CD4-positive, alpha-beta T cell (primary cell): ENCODE measurements around the gene SCLY. TPM values are rescaled to one million over a fixed set of nuclear protein-coding genes. Genes with fewer than 3 reads are reported as not detected.

Experiments used
- ATAC-seq: fragments of 200-7000 bp; cut with Tn5 transposase; one replicate; pipeline ENCODE4 v1.10.0; 2022; ENCODE audit warnings: mild to moderate bottlenecking; ENCODE audit not compliant: poor library complexity
- CTCF ChIA-PET: fragments of 350-600 bp; sonication (Branson Sonifier 250); formaldehyde crosslinking; loops from one replicate; lab custom pipeline; 2021; ENCODE audit warnings: antibody characterized with exemption, inconsistent platforms; lab: Charles Lee
- POLR2A ChIA-PET: fragments of 350-600 bp; sonication (Branson Sonifier 250); formaldehyde crosslinking; loops from one replicate; lab custom pipeline; 2021; ENCODE audit warnings: antibody characterized with exemption, inconsistent platforms; lab: Charles Lee
- DNase-seq, 14 experiments: peaks; one replicate each; pipeline ENCODE4 v3.0.0-alpha.2; 2013 to 2020; ENCODE audit warnings: mixed read lengths in 2 of 14
- H3K27ac ChIP-seq, 2 donors: one replicate each; pipeline versions ENCODE4 v1.5.1 to v1.7.0; 2013; ENCODE audit warnings: low read length in 2 of 2, low read depth in 1 of 2, mild to moderate bottlenecking in 1 of 2
- H3K27me3 ChIP-seq, 2 experiments: 1 replicate in 1 of 2; 2 replicates in 1 of 2; pipeline versions ENCODE4 v1.6.1 to v1.7.0; 2013; ENCODE audit warnings: low read length in 2 of 2, control low read depth in 1 of 2, mild to moderate bottlenecking in 1 of 2, moderate library complexity in 1 of 2; ENCODE audit not compliant: insufficient read depth in 2 of 2, control insufficient read depth in 1 of 2
- H3K36me3 ChIP-seq: one replicate; pipeline ENCODE4 v1.6.1; 2013; ENCODE audit warnings: low read length, control low read depth; ENCODE audit not compliant: insufficient read depth
- H3K4me1 ChIP-seq: one replicate; pipeline ENCODE4 v1.6.1; 2013; ENCODE audit warnings: low read length, control low read depth; ENCODE audit not compliant: insufficient read depth
- H3K4me3 ChIP-seq: one replicate; pipeline ENCODE4 v1.5.1; 2013; ENCODE audit warnings: mild to moderate bottlenecking, low read length, moderate library complexity
- H3K9me3 ChIP-seq, 2 experiments: 1 replicate in 1 of 2; 2 replicates in 1 of 2; pipeline versions ENCODE4 v1.6.1 to v1.7.0; 2013; ENCODE audit warnings: low read length in 2 of 2, mild to moderate bottlenecking in 2 of 2, control low read depth in 1 of 2, moderate library complexity in 1 of 2; ENCODE audit not compliant: control insufficient read depth in 1 of 2, insufficient read depth in 1 of 2
- H3K27ac Mint-ChIP-seq: one replicate; pipeline ENCODE4 v1.8.0; 2020; ENCODE audit warnings: mixed read lengths
- H3K27me3 Mint-ChIP-seq: one replicate; pipeline ENCODE4 v1.8.0; 2021; ENCODE audit warnings: mixed read lengths
- H3K36me3 Mint-ChIP-seq: one replicate; pipeline ENCODE4 v1.8.0; 2021; ENCODE audit warnings: low read depth, mixed read lengths
- H3K4me1 Mint-ChIP-seq: one replicate; pipeline ENCODE4 v1.8.0; 2021; ENCODE audit warnings: low read depth, mixed read lengths
- H3K4me3 Mint-ChIP-seq: one replicate; pipeline ENCODE4 v1.8.0; 2020; ENCODE audit warnings: mild to moderate bottlenecking, mixed read lengths
- H3K9me3 Mint-ChIP-seq: one replicate; pipeline ENCODE4 v1.8.0; 2020; ENCODE audit warnings: mixed read lengths
- CTCF ChIP-seq: fragments of 200-600 bp; IDR thresholded peaks from one replicate; pipeline ENCODE4 v1.8.0; 2022; ENCODE audit warnings: antibody characterized with exemption, mild to moderate bottlenecking
- intact Hi-C, 2 experiments: fragments of 100-400 bp; cut with DNase I in 1 of 2; cut with micrococcal nuclease in 1 of 2; formaldehyde crosslinking; loops; one replicate each; pipeline versions ENCODE4 v1.15.1 to v1.9.0; 2023 to 2025; cut with DNase I, micrococcal nuclease
- total RNA-seq, 174 experiments: library from RNA in 2 of 174; stranded (reverse) in 2 of 174; gene quantifications; one replicate each; pipeline ENCODE4 v1.2.3 and lab custom pipeline; 2021 to 2026

SCLY gene
- total RNA-seq, 2 experiments from 2014 or later: 8.9 to 9.6 TPM

DNA sequence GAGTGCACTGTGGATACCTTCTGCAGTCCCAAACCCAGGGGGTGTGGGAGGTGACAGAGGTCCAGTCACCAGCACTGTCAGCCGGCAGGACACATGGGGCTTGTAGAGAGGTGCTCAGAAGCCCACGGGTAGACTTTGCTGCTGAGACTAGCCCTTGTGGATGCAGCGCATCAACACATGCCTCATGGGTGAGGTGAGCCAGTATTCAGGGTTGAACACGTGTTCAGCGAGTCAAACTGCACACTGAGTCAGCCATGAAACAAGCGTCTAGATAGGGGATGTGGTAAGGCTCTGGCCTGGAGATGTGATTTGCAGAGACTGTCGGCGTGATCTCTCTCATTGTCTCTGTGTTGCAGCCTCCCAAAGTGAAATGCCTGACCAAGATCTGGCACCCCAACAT lies 35.8 kb upstream of the SCLY start:
- Histone ChIP-seq H3K27me3 (no peaks in the 10 kb centered on the region), H3K9me3 (no peaks in the 10 kb centered on the region), H3K36me3 (peaks cover 50% of the 10 kb centered on the region), H3K4me1 (no peaks in the 10 kb centered on the region), H3K27ac (no peak overlapping the region), H3K4me3 (no peak overlapping the region)
- Mint-ChIP-seq H3K4me3 (no peak overlapping the region), H3K27ac (no peak overlapping the region), H3K36me3 (peaks cover 60% of the 10 kb centered on the region), H3K4me1 (no peaks in the 10 kb centered on the region), H3K9me3 (no peaks in the 10 kb centered on the region), H3K27me3 (no peaks in the 10 kb centered on the region)
- DNase-seq (no peak), ATAC-seq (no peak)
- ChIA-PET POLR2A (no interaction called here), CTCF (no interaction called here)
- intact Hi-C loops: no loop called here
- TF ChIP-seq CTCF: no peak

DNA sequence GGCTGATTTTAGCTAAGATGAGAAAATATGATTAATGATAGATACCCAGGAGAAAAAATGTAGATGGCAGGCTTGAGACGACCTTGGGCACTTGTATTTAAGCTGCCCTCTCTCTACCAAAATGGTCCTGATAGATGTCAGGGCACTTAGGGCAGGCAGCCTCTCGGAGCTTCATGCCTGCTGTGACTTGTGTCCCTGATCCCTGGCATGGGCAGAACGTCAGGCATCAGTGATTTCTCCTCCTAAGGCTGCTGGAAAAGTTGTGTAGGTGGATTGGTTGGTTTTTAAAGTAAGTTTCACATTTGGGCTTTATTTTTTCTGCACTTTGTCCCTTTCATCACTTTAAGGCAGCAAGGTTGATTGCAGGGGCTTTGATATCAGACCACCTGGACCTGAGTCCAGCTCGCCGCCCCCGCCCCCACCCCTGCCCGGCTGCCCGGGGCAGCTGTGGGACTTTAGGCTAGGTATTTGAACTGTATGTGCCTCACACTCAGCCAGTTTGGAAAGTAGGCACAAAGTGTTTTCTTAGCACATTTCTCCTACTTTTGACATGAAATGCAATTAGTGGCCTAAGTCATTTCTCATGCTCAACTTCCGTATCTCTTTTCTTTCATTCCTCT lies 35.0 kb upstream of the SCLY start:
- intact Hi-C loops: no loop called here
- peaks cover 62% of the 10 kb centered on the region for H3K36me3 Mint-ChIP-seq
- CTCF ChIA-PET: no interaction called here

DNA sequence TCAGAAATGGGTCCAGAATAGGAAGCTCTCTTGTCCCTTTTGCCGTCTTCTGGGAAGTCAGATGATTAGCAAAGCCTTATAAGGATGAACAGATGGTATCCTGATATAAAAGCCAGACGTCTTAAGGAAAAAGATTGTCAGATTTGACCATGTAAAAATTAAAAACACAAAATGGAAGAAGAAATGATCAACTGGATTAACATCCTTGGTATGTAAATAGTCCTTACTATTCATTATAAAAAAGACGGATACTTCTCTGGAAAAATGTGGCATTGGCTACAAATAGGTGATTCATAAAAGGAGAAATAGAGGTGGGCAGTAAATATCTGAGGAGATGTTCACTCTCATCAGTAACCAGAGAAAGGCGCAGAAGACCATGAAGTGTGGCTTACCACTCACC lies 33.7 kb upstream of the SCLY start:
- Mint-ChIP-seq H3K36me3 (peaks cover 65% of the 10 kb centered on the region), H3K27me3 (no peaks in the 10 kb centered on the region), H3K4me3 (no peak overlapping the region), H3K27ac (no peak overlapping the region), H3K4me1 (no peaks in the 10 kb centered on the region), H3K9me3 (no peaks in the 10 kb centered on the region)
- ChIA-PET CTCF (no interaction called here), POLR2A (no interaction called here)
- Histone ChIP-seq H3K4me1 (no peaks in the 10 kb centered on the region), H3K36me3 (peaks cover 56% of the 10 kb centered on the region), H3K4me3 (no peak overlapping the region), H3K27ac (no peak overlapping the region), H3K27me3 (no peaks in the 10 kb centered on the region), H3K9me3 (no peaks in the 10 kb centered on the region)
- intact Hi-C loops: no loop called here
- no peak for TF ChIP-seq CTCF
- DNase-seq: no peak
- ATAC-seq: no peak

More for the DNA sequence above, 35.0 kb upstream of the SCLY start:
- POLR2A ChIA-PET: no interaction called here
- no peak overlapping the region for H3K27ac Mint-ChIP-seq
- ATAC-seq (no peak), DNase-seq (no peak)
- Histone ChIP-seq H3K4me1 (no peaks in the 10 kb centered on the region), H3K27me3 (no peaks in the 10 kb centered on the region), H3K36me3 (peaks cover 51% of the 10 kb centered on the region), H3K9me3 (no peaks in the 10 kb centered on the region), H3K27ac (no peak overlapping the region), H3K4me3 (no peak overlapping the region)
- H3K9me3 Mint-ChIP-seq: no peaks in the 10 kb centered on the region
- no peak for TF ChIP-seq CTCF
- H3K27me3 Mint-ChIP-seq: no peaks in the 10 kb centered on the region
- no peak overlapping the region for H3K4me3 Mint-ChIP-seq
- no peaks in the 10 kb centered on the region for H3K4me1 Mint-ChIP-seq
